A673 (cell line): ENCODE measurements around the gene EZH1. TPM values are rescaled to one million over a fixed set of nuclear protein-coding genes. Genes with fewer than 3 reads are reported as not detected.

Experiments
- BruUV-seq: library from RNA; stranded (reverse); fragments of 400-500 nt; replicated peaks from 2 replicates; lab custom pipeline; 2021; lab: Mats Ljungman, UMichigan
- CTCF ChIA-PET: fragments of 300-600 bp; sonication (Branson Sonifier 250); formaldehyde crosslinking; loops from one replicate; lab custom pipeline; 2022; ENCODE audit warnings: antibody characterized with exemption; lab: Charles Lee
- POLR2A ChIA-PET: fragments of 300-600 bp; sonication (Branson Sonifier 250); formaldehyde crosslinking; loops from one replicate; lab custom pipeline; 2022; ENCODE audit warnings: antibody characterized with exemption; ENCODE audit not compliant: low non-redundant PET; lab: Charles Lee
- DNase-seq: peaks from one replicate; pipeline ENCODE4 v3.0.0-alpha.2; 2015; ENCODE audit warnings: low spot score
- H3K27ac ChIP-seq: fragments of 200-600 bp; sonication (generic); 2 replicates; pipeline ENCODE4 v1.5.1; 2016; ENCODE audit warnings: mixed run types, low read depth, mild to moderate bottlenecking, mixed read lengths, antibody characterized with exemption, low read length; ENCODE audit not compliant: poor library complexity, severe bottlenecking
- H3K27me3 ChIP-seq: fragments of 200-600 bp; sonication (generic); replicated peaks from 2 replicates; pipeline ENCODE4 v1.6.1; 2017; ENCODE audit warnings: mixed run types, low read depth, mild to moderate bottlenecking, mixed read lengths, antibody characterized with exemption, low read length; ENCODE audit not compliant: insufficient read depth, poor library complexity
- H3K36me3 ChIP-seq: fragments of 200-600 bp; sonication (generic); 2 replicates; pipeline ENCODE4 v1.6.1; 2016; ENCODE audit warnings: mixed run types, mild to moderate bottlenecking, mixed read lengths, antibody characterized with exemption, low read length; ENCODE audit not compliant: insufficient read depth, poor library complexity, severe bottlenecking
- H3K4me1 ChIP-seq: fragments of 200-600 bp; sonication (generic); 2 replicates; pipeline ENCODE4 v1.6.1; 2017; ENCODE audit warnings: mixed run types, mild to moderate bottlenecking, mixed read lengths, antibody characterized with exemption, low read length; ENCODE audit not compliant: insufficient read depth, poor library complexity, severe bottlenecking
- H3K4me3 ChIP-seq: fragments of 200-600 bp; sonication (generic); 2 replicates; pipeline ENCODE4 v1.5.1; 2016; ENCODE audit warnings: low read depth, mixed run types, mild to moderate bottlenecking, mixed read lengths, low read length; ENCODE audit not compliant: poor library complexity, severe bottlenecking
- H3K9me3 ChIP-seq: fragments of 200-600 bp; sonication (generic); 2 replicates; pipeline ENCODE4 v1.6.1; 2016; ENCODE audit warnings: mixed run types, low read depth, mild to moderate bottlenecking, mixed read lengths, antibody characterized with exemption, low read length; ENCODE audit not compliant: poor library complexity, severe bottlenecking
- EZH2 ChIP-seq: fragments of 200-600 bp; sonication (generic); IDR thresholded peaks from 2 replicates; pipeline ENCODE4 v1.6.1; 2017; ENCODE audit warnings: borderline replicate concordance, low read depth, mild to moderate bottlenecking, mixed read lengths, antibody characterized with exemption, low read length; ENCODE audit not compliant: poor library complexity, severe bottlenecking
- intact Hi-C: fragments of 100-400 bp; cut with micrococcal nuclease; formaldehyde crosslinking; loops from one replicate; pipeline ENCODE4 v1.10.0; 2022; ENCODE audit not compliant: unreplicated experiment
- total RNA-seq: library from RNA; stranded (reverse); gene quantifications from 2 replicates; pipeline ENCODE4 v1.2.3, GENCODE V29; 2021
- TF ChIP-seq, protein P1 (sequence below): fragments of 300-800, 200-600 bp; sonication (generic); conservative IDR thresholded peaks from 2 replicates; pipeline ENCODE4 v1.5.1; 2017; ENCODE audit warnings: low read depth, mild to moderate bottlenecking, antibody characterized with exemption, low read length, moderate library complexity, mixed read lengths

Gene EZH1
- total RNA-seq, 1 experiment from 2014 or later = 16.4 TPM

DNA sequence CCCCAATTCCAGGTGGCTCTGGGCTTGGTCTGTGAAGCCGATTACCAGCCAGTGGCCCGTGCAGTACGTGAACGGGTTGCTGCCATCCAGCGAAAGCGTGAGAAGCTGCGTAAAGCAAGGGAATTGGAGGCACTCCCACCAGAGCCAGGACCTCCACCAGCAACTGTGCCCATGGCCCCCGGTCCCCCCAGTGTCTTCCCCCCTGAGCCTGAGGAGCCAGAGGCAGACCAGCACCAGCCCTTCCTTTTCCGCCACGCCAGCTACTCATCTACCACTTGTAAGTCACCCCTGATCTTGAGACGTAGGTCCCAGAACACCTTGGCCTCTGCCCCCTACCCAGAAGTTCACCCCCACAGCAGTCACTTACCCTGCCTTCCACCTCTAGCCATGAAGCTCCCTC lies 42.4 kb upstream of the EZH1 start:
- DNase-seq = no peak
- no peaks in the 10 kb centered on the region for H3K9me3 ChIP-seq
- intact Hi-C loops = no loop called here
- H3K4me3 ChIP-seq = no peak overlapping the region
- H3K4me1 ChIP-seq = no peaks in the 10 kb centered on the region
- H3K27ac ChIP-seq = no peak overlapping the region
- H3K27me3 ChIP-seq = no peaks in the 10 kb centered on the region
- no peaks in the 10 kb centered on the region for H3K36me3 ChIP-seq
- no TSS peak for BruUV-seq
- TF ChIP-seq EZH2 = no peak
- TF ChIP-seq, protein P1, sequence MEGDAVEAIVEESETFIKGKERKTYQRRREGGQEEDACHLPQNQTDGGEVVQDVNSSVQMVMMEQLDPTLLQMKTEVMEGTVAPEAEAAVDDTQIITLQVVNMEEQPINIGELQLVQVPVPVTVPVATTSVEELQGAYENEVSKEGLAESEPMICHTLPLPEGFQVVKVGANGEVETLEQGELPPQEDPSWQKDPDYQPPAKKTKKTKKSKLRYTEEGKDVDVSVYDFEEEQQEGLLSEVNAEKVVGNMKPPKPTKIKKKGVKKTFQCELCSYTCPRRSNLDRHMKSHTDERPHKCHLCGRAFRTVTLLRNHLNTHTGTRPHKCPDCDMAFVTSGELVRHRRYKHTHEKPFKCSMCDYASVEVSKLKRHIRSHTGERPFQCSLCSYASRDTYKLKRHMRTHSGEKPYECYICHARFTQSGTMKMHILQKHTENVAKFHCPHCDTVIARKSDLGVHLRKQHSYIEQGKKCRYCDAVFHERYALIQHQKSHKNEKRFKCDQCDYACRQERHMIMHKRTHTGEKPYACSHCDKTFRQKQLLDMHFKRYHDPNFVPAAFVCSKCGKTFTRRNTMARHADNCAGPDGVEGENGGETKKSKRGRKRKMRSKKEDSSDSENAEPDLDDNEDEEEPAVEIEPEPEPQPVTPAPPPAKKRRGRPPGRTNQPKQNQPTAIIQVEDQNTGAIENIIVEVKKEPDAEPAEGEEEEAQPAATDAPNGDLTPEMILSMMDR = no peak
- POLR2A ChIA-PET = no interaction called here
- CTCF ChIA-PET = no interaction called here

- Histone ChIP-seq H3K36me3 (no peaks in the 10 kb centered on the region), H3K4me3 (no peak overlapping the region), H3K4me1 (no peaks in the 10 kb centered on the region), H3K9me3 (no peaks in the 10 kb centered on the region), H3K27ac (no peak overlapping the region), H3K27me3 (peaks cover 13% of the 10 kb centered on the region)
- ChIA-PET POLR2A (no interaction called here), CTCF (no interaction called here)
- no TSS peak for BruUV-seq
- DNase-seq = no peak
- intact Hi-C loops = no loop called here
- TF ChIP-seq, protein P1 = no peak
- TF ChIP-seq EZH2 = no peak
Measured at GRCh38 chr17:42784811-42785592, 40.2 kb upstream of the EZH1 start.

DNA sequence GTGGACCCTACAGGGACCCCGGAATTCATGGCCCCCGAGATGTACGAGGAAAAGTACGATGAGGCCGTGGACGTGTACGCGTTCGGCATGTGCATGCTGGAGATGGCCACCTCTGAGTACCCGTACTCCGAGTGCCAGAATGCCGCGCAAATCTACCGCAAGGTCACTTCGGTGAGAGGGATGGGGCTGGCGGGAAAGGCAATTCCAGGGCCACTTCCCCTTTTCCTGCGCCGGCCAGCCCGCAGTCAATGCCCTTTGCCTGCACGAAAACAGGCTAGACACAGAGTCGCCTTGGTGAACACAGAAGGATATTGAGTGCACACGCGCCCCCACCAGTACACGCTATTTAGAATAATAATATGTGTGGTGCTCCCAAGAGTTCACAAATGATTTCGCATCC lies 39.6 kb upstream of the EZH1 start:
- intact Hi-C loops = no loop called here

More for the DNA sequence above, 39.6 kb upstream of the EZH1 start:
- ChIA-PET POLR2A (no interaction called here), CTCF (no interaction called here)
- no TSS peak for BruUV-seq
- H3K27ac ChIP-seq = no peak overlapping the region
- H3K36me3 ChIP-seq = no peaks in the 10 kb centered on the region
- H3K4me1 ChIP-seq = no peaks in the 10 kb centered on the region
- no peak overlapping the region for H3K4me3 ChIP-seq
- no peak for DNase-seq
- TF ChIP-seq EZH2 = no peak
- TF ChIP-seq, protein P1 = no peak
- peaks cover 13% of the 10 kb centered on the region for H3K27me3 ChIP-seq
- H3K9me3 ChIP-seq = no peaks in the 10 kb centered on the region
